Endothelial cell (in vitro differentiated cells): Measurements from ENCODE around the gene TMEM201. TPM values are rescaled to one million over a fixed set of nuclear protein-coding genes. Genes with fewer than 3 reads are reported as not detected.

ENCODE experiments used
- DNase-seq: peaks from one replicate; pipeline ENCODE4 v3.0.0; 2021; ENCODE audit warnings: low spot score
- H3K27ac Mint-ChIP-seq: one replicate; pipeline ENCODE4 v1.8.0; 2021; ENCODE audit warnings: mixed read lengths, inconsistent platforms; ENCODE audit not compliant: unreplicated experiment
- H3K27me3 Mint-ChIP-seq: one replicate; pipeline ENCODE4 v1.8.0; 2021; ENCODE audit warnings: mild to moderate bottlenecking, moderate library complexity, mixed read lengths, inconsistent platforms; ENCODE audit not compliant: unreplicated experiment
- H3K36me3 Mint-ChIP-seq: one replicate; pipeline ENCODE4 v1.8.0; 2021; ENCODE audit warnings: mild to moderate bottlenecking, low read depth, mixed read lengths, inconsistent platforms; ENCODE audit not compliant: unreplicated experiment
- H3K4me1 Mint-ChIP-seq: one replicate; pipeline ENCODE4 v1.8.0; 2021; ENCODE audit warnings: mild to moderate bottlenecking, mixed read lengths, inconsistent platforms; ENCODE audit not compliant: unreplicated experiment
- H3K4me3 Mint-ChIP-seq: one replicate; pipeline ENCODE4 v1.8.0; 2021; ENCODE audit warnings: mild to moderate bottlenecking, mixed read lengths, inconsistent platforms; ENCODE audit not compliant: unreplicated experiment
- H3K9me3 Mint-ChIP-seq: one replicate; pipeline ENCODE4 v1.8.0; 2021; ENCODE audit warnings: mixed read lengths, inconsistent platforms; ENCODE audit not compliant: unreplicated experiment
- total RNA-seq: library from RNA; stranded (reverse); fragmentation: NEBNext Ultra II Directional; extraction: Animal tissue kit (Norgen Biotek cat#: 25700); gene quantifications from one replicate; pipeline ENCODE4 v1.2.1, GENCODE V29; 2021; ENCODE audit not compliant: unreplicated experiment
- TF ChIP-seq, protein P1 (sequence below): fragments of 200-600 bp; sonication (generic); IDR thresholded peaks from one replicate; pipeline ENCODE4 v1.5.0; 2021; ENCODE audit warnings: antibody characterized with exemption; ENCODE audit not compliant: unreplicated experiment

Gene TMEM201
- total RNA-seq, 1 donor from 2014 or later, result 19.1 TPM

DNA sequence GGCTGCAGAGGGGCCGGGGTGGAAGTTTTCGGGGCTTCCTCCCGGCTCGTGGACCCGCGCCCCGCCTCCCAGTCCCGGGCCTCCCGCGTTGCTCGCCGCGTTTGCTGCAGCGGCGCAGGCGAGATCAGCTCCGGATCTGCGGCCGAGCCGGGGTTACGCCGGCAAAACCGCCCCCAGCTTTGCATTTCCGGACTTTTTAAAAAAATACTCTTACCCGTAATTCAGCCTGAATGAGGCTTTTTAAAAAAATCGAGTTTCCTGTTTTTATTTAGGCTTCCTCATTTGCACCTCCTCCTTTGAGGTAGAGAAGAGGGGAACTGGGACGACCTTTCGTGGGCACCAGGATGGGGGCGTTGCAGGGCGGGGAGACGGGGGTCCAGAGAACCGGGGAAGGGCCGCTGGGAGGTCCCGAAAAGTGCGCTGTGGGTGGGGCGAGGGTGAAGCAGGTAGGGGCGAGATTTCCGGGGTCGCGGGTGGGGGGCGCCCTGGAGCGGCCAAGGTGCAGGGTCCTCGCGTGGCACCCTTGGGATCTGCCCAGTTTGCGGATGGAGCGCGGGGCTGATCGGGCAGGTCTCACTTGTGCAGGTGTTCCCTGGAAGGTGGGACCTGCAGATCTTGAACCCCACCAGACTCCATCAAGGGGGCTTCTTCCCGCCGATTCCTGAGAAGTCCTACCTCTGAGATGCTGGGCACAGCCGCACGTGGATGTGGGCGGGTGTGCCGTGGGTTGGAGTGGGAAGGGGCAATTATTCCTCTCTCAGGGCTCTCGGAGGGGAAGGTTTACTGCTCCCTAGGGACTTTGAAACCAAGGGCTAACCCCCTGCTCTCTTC lies 63.9 kb downstream of the TMEM201 start:
- peak overlapping the region; percentile 82 for H3K4me3 Mint-ChIP-seq
- peak; percentile 31 for DNase-seq

GRCh38 chr1:9653210-9653490 lies 64.4 kb downstream of the TMEM201 start:
- TF ChIP-seq, protein P1, sequence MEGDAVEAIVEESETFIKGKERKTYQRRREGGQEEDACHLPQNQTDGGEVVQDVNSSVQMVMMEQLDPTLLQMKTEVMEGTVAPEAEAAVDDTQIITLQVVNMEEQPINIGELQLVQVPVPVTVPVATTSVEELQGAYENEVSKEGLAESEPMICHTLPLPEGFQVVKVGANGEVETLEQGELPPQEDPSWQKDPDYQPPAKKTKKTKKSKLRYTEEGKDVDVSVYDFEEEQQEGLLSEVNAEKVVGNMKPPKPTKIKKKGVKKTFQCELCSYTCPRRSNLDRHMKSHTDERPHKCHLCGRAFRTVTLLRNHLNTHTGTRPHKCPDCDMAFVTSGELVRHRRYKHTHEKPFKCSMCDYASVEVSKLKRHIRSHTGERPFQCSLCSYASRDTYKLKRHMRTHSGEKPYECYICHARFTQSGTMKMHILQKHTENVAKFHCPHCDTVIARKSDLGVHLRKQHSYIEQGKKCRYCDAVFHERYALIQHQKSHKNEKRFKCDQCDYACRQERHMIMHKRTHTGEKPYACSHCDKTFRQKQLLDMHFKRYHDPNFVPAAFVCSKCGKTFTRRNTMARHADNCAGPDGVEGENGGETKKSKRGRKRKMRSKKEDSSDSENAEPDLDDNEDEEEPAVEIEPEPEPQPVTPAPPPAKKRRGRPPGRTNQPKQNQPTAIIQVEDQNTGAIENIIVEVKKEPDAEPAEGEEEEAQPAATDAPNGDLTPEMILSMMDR, result no peak
- peaks cover 6% of the 10 kb centered on the region for H3K27me3 Mint-ChIP-seq
- no peak for DNase-seq
- H3K9me3 Mint-ChIP-seq, result no peaks in the 10 kb centered on the region
- no peaks in the 10 kb centered on the region for H3K36me3 Mint-ChIP-seq
- H3K4me3 Mint-ChIP-seq, result no peak overlapping the region
- H3K4me1 Mint-ChIP-seq, result peaks cover 2% of the 10 kb centered on the region
- H3K27ac Mint-ChIP-seq, result no peak overlapping the region

More for the DNA sequence above, 63.9 kb downstream of the TMEM201 start:
- no peaks in the 10 kb centered on the region for H3K36me3 Mint-ChIP-seq
- peaks cover 6% of the 10 kb centered on the region for H3K27me3 Mint-ChIP-seq
- TF ChIP-seq, protein P1, result no peak
- H3K27ac Mint-ChIP-seq, result no peak overlapping the region
- peaks cover 2% of the 10 kb centered on the region for H3K4me1 Mint-ChIP-seq
- H3K9me3 Mint-ChIP-seq, result no peaks in the 10 kb centered on the region

- Mint-ChIP-seq H3K4me3 (no peak overlapping the region), H3K27me3 (peaks cover 6% of the 10 kb centered on the region), H3K27ac (no peak overlapping the region), H3K36me3 (no peaks in the 10 kb centered on the region), H3K9me3 (no peaks in the 10 kb centered on the region), H3K4me1 (peaks cover 2% of the 10 kb centered on the region)
- TF ChIP-seq, protein P1, result no peak
- DNase-seq, result no peak
Measured at GRCh38 chr1:9653491-9654050, 64.9 kb downstream of the TMEM201 start.

- no peak overlapping the region for H3K4me3 Mint-ChIP-seq
- no peaks in the 10 kb centered on the region for H3K9me3 Mint-ChIP-seq
- H3K4me1 Mint-ChIP-seq, result peaks cover 2% of the 10 kb centered on the region
- DNase-seq, result no peak
- peaks cover 6% of the 10 kb centered on the region for H3K27me3 Mint-ChIP-seq
- no peaks in the 10 kb centered on the region for H3K36me3 Mint-ChIP-seq
- TF ChIP-seq, protein P1, result no peak
- no peak overlapping the region for H3K27ac Mint-ChIP-seq
Measured at GRCh38 chr1:9654051-9654833, 65.5 kb downstream of the TMEM201 start.
